Suppressor macrophage treated with lipopolysaccharide for 1 hour (primary cell): ENCODE measurements around the gene FSCN2.

Source experiments
- DNase-seq, 3 donors: peaks; one replicate each; pipeline ENCODE4 v3.0.0-alpha.2; 2020 to 2022

Gene FSCN2

GRCh38 chr17:81542431-81543338 is 14.5 kb downstream of the FSCN2 start:
- no peak for DNase-seq

GRCh38 chr17:81543339-81543675 is 15.1 kb downstream of the FSCN2 start:
- no peak for DNase-seq

GRCh38 chr17:81543756-81544155 is 15.6 kb downstream of the FSCN2 start:
- no peak for DNase-seq

- no peak for DNase-seq
These were observed 16.3 kb downstream of the FSCN2 start for GRCh38 chr17:81544281-81544974.

GRCh38 chr17:81545160-81545949 is 17.2 kb downstream of the FSCN2 start:
- no peak for DNase-seq

GRCh38 chr17:81546906-81547613 is 18.9 kb downstream of the FSCN2 start:
- DNase-seq = no peak

- no peak for DNase-seq
These were observed 19.4 kb downstream of the FSCN2 start for GRCh38 chr17:81547614-81547982.

GRCh38 chr17:81549031-81549557 is 20.9 kb downstream of the FSCN2 start:
- DNase-seq = no peak

- DNase-seq = no peak
These were observed 21.6 kb downstream of the FSCN2 start for GRCh38 chr17:81549826-81550225.

- no peak for DNase-seq
These were observed 22.1 kb downstream of the FSCN2 start for GRCh38 chr17:81550285-81550684.

GRCh38 chr17:81550830-81551457 is 22.8 kb downstream of the FSCN2 start:
- DNase-seq = no peak

GRCh38 chr17:81551458-81552243 is 23.5 kb downstream of the FSCN2 start:
- peak; percentile 29 to 50 (median 47) for DNase-seq

GRCh38 chr17:81552244-81553017 is 24.3 kb downstream of the FSCN2 start, which contains the start of gene FAAP100:
Gene FAAP100, minus strand, starts transcription at chr17:81552353. Its CDS starts 23 bp downstream, at chr17:81552330.
- peak; percentile 87 to 96 (median 95) for DNase-seq

- peak; percentile 74 to 87 (median 81) for DNase-seq
These were observed 24.9 kb downstream of the FSCN2 start for GRCh38 chr17:81553018-81553615.

- peak; percentile 73 to 82 (median 80) for DNase-seq
These were observed 25.5 kb downstream of the FSCN2 start for GRCh38 chr17:81553616-81554181.

- DNase-seq = peak; percentile 56 to 74 (median 71)
These were observed 28.1 kb downstream of the FSCN2 start for GRCh38 chr17:81556175-81556691.

- DNase-seq = no peak
These were observed 28.7 kb downstream of the FSCN2 start for GRCh38 chr17:81556863-81557262.

GRCh38 chr17:81557276-81558114 is 29.3 kb downstream of the FSCN2 start:
- no peak for DNase-seq
